ENCODE data around the gene F12.

DNA sequence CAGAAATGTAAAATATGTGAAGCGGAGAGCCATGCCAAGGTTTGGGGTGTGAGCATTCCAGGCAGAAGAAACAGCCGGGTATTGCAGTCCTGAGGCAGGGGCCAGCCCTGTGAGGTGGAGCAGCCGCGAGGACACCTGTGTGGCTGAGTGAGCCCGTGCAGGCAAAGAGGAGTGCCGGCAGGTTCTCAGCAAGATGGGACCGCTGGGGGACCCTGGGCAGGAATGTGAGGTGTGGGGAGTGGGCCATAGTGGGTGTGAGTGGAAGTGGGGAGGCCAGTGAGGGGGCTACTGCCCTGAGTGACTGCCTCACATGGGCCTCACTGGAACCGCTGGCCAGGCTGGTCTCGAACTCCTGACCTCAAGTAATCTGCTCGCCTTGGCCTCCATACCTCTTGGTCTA is 29.1 kb upstream of the F12 start:
- TF ChIP-seq, protein P1, sequence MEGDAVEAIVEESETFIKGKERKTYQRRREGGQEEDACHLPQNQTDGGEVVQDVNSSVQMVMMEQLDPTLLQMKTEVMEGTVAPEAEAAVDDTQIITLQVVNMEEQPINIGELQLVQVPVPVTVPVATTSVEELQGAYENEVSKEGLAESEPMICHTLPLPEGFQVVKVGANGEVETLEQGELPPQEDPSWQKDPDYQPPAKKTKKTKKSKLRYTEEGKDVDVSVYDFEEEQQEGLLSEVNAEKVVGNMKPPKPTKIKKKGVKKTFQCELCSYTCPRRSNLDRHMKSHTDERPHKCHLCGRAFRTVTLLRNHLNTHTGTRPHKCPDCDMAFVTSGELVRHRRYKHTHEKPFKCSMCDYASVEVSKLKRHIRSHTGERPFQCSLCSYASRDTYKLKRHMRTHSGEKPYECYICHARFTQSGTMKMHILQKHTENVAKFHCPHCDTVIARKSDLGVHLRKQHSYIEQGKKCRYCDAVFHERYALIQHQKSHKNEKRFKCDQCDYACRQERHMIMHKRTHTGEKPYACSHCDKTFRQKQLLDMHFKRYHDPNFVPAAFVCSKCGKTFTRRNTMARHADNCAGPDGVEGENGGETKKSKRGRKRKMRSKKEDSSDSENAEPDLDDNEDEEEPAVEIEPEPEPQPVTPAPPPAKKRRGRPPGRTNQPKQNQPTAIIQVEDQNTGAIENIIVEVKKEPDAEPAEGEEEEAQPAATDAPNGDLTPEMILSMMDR (IDR thresholded peaks at IDR 0.05; ENCODE audit: low read length), result no peak
- TF ChIP-seq EZH2 (IDR thresholded peaks at IDR 0.05; ENCODE audit: borderline replicate concordance, low read length), result no peak

Measured in OCI-LY1 (cell line).